ENCODE measurements around the gene LBX1.

The LBX1 gene

DNA sequence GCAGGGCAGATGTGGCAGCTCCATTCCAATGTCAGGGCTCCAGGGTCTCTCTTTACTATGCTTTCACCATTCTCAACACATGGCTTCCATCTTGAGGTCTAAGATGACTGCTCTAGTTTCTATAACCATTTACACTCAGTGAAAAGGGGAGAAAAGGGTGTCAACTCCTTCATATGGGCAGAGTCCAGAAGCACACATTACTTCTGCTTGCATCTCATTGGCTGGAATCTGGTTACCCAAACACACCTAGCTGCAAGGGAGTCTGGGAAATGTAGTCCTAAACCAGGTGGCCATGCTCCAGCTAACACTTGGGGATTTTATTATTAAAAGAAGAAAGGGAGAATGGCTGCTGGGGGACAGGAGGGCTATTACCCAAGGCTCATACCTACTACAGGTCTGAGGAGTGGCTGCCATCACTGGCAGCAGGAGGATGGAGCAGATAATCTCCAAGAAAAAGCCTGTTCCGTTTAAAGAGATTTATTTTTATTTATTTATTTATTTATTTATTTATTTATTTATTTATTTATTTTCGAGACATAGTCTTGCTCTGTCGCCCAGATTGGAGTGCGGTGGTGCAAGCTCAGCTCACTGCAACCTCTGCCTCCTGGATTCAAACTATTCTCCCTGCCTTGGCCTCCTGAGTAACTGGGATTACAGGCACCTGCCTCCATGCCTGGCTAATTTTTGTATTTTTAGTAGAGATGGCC is 29.1 kb upstream of the LBX1 start:
- DNase-seq (ENCODE audit: insufficient read length, low spot score) (no peak), FAIRE-seq (no peak)
- no peak for TF ChIP-seq POLR2A (IDR thresholded peaks at IDR 0.05; ENCODE audit: low read depth, low read length)

DNA sequence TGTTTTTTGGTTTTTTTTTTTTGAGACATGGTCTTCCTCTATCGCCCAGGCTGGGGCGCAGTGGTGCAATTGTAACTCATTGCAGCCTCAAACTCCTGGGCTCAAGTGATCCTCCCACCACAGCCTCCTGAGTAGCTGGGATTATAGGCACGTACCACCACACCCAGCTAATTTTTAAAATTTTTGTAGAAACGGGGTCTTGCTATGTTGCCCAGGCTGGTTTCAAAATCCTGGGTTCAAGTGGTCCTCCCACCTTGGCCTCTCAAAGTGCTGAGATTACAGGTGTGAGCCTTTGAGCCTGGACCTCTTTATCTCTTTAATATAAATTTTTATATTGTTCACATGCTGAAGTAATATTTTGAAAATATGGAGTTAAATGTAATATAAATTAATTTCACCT is 28.2 kb upstream of the LBX1 start:
- FAIRE-seq (no peak), DNase-seq (ENCODE audit: insufficient read length, low spot score) (no peak)
- no peak for TF ChIP-seq POLR2A (IDR thresholded peaks at IDR 0.05; ENCODE audit: low read depth, low read length)

DNA sequence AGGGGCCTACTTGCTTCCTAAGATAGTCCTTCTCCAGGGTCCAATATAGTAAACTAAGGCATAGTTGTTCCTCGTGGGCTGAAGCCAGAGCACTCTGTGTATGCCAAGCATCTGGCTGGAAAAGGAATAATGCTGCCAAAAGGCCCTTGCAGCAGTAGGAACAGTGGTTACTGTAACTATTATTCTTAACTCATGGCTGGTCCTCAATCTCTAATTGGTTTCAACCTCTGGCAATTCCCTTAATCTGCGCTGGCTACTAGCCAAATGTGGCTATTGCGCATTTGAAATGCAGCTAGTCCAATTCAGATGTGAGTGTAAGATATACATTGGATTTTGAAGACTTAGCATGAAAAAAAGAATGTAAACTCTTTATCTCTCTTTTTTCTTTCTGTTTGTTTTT is 27.8 kb upstream of the LBX1 start:
- no peak for DNase-seq (ENCODE audit: insufficient read length, low spot score)
- no peak for FAIRE-seq
- TF ChIP-seq POLR2A (IDR thresholded peaks at IDR 0.05; ENCODE audit: low read depth, low read length): no peak

DNA sequence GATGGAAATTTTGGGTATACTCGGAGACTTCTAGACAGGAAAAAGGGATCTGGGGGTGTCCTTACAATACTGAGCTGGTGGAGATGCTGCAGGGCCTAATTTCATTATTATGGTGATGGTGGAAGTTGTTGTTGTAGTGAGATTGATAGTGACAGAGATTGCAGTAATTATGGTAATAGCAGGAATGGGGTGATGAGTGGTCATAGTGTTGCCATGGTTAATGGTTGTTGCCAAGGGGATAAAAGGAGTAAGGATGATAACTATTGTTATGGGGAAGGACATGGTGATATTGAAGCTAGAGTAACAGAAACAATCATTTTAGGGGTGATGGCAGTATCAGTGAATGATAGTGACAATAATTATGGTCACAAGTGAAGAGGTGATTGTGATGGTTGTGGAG is 27.1 kb upstream of the LBX1 start:
- no peak for FAIRE-seq
- TF ChIP-seq POLR2A (IDR thresholded peaks at IDR 0.05; ENCODE audit: low read depth, low read length): no peak
- no peak for DNase-seq (ENCODE audit: insufficient read length, low spot score)

DNA sequence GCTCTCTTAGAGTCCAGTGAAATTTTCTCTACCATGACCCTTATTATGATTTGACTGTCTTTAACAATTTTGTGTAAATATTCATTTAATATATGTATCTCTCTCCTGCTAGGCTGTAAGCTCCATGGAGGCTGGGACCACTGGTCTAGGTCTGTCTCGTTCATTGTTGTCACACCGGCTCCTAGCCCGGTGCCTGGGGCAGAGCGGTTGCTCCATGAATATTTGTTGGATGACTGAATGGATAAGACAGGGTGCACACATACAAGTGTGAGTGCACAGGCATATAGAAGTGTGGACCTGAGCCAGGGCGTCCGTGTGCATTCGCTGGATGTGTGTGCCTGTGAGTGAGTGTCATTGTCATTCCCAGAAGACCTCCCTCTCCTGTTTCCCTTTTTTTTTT is 20.9 kb upstream of the LBX1 start:
- DNase-seq (ENCODE audit: insufficient read length, low spot score) (no peak), FAIRE-seq (no peak)
- TF ChIP-seq POLR2A (IDR thresholded peaks at IDR 0.05; ENCODE audit: low read depth, low read length): no peak

DNA sequence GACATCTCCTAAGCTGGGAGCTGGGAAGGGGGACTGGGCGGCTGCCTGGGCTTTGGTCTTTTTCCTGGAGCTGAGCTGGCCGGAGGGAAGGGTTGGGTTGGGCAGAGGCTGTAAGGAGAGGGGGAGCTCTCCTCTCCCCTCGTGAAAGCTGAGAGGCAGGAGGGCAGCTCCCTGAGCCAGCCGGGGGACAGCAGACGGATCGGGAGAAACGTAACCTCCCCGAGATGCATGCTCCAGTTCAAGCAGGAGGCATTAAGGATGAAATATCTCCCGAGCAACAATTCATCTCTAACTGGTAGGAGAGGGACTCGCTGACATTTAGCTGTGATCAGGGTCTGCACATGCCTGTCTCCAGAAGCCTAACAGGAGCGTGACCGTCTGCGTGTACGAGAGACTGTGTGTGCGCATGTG is 19.9 kb upstream of the LBX1 start:
- DNase-seq (ENCODE audit: insufficient read length, low spot score) (no peak), FAIRE-seq (no peak)
- TF ChIP-seq POLR2A (IDR thresholded peaks at IDR 0.05; ENCODE audit: low read depth, low read length): no peak

DNA sequence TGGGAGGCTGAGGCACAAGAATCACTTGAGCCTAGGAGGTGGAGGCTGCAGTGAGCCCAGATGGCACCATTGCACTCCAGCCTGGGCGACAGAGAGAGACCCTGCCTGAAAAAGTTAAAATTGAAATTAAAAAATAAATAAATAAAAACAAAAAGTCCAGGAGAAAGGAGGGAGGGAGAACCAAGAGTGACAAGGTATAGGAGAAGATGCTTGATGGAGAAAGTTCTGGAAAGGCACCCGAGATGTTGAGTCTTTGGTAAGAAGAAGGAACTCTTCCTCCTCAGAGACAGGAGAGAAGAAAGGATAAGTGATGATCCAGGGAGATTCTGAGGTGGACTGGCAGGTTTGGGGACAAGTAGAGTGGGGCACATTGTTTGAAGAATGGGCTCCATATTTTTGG is 17.4 kb upstream of the LBX1 start:
- DNase-seq (ENCODE audit: insufficient read length, low spot score): no peak
- no peak for TF ChIP-seq POLR2A (IDR thresholded peaks at IDR 0.05; ENCODE audit: low read depth, low read length)
- no peak for FAIRE-seq

DNA sequence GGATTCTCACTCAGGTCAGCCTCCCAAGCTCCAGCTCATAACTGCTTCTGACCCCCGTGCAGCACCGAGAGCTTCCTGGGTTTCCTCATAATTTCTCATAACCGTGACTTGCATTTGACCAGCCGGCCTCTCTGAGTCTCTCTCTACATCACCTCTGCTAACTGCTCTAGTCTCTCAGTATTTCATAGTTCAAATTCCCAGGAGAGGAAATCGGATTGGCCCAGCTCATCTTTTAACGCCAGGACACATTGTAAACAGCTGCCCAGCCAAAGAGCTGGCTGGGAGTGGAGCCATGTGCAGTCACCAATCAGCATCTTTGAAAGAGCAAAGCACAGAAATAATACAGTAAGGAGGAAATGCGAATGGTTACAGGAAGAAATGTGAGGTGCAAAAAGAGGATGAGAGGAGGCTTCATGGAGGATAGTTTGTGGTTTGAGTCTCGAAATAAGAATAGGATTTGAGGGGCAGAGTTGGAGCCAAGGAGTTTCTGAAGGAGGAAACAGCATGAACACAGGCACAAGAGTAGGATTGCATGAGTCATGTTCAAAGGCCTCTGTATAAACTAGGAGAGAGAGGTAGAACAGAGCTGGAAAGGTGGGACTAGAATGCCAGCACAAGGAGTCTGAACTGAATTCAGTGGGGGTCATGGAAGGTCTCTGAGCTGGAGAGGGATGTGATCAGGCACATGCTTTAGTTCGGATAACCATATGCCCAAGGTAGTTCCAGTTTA is 15.2 kb upstream of the LBX1 start:
- no peak for TF ChIP-seq POLR2A (IDR thresholded peaks at IDR 0.05; ENCODE audit: low read depth, low read length)
- FAIRE-seq (no peak), DNase-seq (ENCODE audit: insufficient read length, low spot score) (peak; percentile 91)

DNA sequence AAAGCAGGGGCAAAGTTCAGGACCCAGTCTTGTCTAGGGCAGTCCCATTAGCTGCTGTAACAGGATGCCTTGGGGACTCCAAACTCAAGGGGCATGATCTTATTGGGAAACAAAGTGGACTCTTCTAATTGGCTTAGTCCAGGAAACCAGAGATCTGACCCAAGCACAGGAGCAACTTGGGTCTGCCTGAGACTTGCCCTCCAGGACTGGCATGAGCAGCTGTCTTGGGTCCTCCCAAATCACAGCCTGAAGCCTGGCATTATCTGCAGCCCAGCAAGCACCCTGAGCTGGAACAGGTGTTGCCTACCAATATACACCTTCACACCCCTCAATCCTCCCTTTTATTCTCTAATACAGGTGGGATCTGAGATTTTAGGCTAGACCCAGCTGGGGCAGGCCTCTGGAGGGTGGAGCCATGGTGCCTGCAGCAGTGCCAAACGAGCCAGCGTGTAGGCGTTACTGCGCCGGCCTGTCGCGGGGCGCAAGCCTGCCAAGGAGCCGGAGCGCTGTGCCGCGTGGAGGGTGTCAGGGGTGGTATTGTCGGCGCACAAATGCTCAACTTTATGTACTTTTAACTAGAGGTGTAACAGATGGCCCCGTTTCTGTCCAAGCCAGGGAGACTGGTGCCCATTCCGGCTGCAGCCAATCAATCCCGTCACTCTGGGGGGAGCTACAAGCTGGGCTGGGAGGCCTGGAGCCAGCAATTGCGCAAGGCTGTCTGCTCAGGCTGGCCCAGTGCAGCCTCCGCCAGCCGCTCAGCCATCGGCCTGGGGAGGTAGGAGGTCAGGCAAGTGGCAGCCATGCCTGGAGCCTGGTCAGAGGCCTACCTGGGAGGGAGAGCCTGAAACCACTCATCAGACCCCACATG is 12.8 kb upstream of the LBX1 start:
- FAIRE-seq: no peak
- no peak for DNase-seq (ENCODE audit: insufficient read length, low spot score)
- TF ChIP-seq POLR2A (IDR thresholded peaks at IDR 0.05; ENCODE audit: low read depth, low read length): no peak

DNA sequence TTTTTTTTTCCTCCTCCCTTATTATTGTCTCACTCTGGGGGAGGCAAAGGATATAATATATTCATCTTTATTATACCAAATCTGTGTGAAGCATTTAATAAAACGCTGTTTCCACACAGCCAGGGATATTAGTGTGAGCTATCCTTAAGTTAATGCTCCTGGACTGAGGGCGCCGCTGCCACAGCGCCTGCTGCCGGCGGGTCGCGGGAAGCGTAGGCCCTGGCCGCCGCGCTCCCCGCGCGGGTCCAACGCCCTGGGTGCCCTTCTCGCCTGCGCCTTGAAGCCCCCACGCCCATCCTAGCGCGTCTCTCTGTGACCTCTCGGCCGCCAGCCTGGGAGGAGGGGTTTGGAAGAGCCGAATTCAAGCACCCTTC is 9.5 kb upstream of the LBX1 start:
- no peak for TF ChIP-seq POLR2A (IDR thresholded peaks at IDR 0.05; ENCODE audit: low read depth, low read length)
- FAIRE-seq (no peak), DNase-seq (ENCODE audit: insufficient read length, low spot score) (no peak)

DNA sequence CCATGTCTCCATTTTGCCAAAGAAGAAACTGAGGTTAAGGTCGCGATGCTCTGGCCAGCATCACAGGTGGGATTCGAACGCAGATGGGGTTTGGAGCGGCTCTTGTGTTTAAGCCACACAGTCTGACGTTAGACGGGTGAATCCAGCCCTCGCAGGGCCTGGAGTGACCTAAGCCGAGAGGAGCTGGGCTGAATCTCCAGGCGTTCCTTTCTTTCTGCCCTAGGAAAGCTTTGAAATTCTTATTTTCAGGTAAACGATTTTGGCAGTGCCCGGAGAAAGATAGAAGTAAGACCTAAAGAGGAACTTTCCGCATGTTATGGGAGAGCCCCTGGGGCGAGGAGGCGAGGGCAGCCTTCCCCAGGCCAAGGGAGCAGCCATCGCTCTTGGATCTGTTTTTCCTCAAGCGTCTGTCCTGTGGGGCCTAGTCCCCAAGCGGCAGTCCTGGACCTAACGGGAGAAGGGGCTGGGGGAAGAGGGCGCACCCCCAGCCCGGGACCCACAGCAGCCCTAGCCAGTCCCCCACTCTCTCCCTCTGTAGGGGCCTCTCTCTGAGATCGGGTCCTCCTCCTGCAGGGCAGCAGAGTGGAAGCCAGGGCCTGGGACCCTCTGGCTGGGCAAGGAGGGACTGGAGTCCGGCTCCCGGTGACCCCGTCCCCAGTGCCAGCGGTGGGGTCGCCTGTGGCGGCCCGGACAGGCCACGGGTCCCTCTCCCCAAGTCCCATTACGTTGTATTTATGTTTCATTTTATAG is 8.9 kb upstream of the LBX1 start:
- DNase-seq (ENCODE audit: insufficient read length, low spot score): no peak
- no peak for TF ChIP-seq POLR2A (IDR thresholded peaks at IDR 0.05; ENCODE audit: low read depth, low read length)
- FAIRE-seq: no peak

DNA sequence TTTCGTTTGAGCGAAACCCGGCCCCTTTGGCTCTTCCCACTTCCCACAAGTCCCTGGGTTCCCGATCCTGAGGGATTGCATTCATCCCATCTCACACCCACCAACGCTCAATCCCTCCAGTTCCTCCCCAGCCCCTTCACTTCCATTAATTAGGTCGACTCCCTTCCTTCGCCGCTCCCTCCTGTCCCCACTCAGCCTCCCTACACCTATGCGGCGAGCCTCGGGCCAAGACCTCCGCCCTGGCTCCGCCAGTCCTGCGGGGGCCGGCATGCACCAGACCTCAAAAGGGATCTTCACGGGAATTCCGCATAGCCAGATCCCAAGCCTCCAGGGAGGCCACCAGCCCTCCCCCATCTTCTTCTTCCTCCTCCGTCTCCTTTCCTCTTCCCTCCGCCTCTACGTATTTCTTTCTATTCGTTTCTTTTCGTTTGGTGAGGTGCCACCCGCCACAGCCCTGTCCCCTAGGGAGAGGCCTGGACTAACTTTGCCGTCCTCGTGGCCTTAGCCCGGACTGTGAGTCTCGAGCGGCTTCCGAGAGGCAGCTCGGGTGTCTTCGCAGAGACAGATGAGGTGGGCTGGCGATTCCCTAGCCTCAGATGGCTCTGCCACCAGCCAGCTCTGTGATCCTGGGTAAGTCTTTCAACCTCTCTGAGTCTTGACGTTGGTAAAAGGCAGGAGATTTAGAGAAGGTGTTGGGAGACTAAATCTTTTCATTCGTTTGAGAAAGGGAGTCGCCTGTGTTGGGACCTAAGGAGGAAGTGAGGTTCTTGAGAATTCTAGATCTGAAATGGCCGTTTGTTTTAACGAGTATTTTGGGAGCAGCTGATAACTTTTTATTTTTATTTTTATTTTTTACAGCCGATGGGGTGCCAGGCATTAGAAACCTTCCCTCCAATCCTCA is 8.1 kb upstream of the LBX1 start:
- TF ChIP-seq POLR2A (IDR thresholded peaks at IDR 0.05; ENCODE audit: low read depth, low read length): no peak
- DNase-seq (ENCODE audit: insufficient read length, low spot score) (no peak), FAIRE-seq (no peak)
